ENCODE data around the gene TBC1D22A.

GRCh38 chr22:47063606-47064005, 301.2 kb downstream of the TBC1D22A start:
- TF ChIP-seq CTCF (IDR thresholded peaks at IDR 0.05; ENCODE audit: low read length) (no peak), EZH2 (optimal IDR thresholded peaks at IDR 0.05; ENCODE audit: low read depth, low read length) (no peak)
